ENCODE measurements around the gene COL15A1. TPM values are rescaled to one million over a fixed set of nuclear protein-coding genes. Genes with fewer than 3 reads are reported as not detected.

COL15A1 gene
- total RNA-seq, 1 experiment from 2014 or later = not detected

- no peak overlapping the region for H3K27ac Mint-ChIP-seq
- Histone ChIP-seq H3K4ac (ENCODE audit: low read depth, low read length) (no peak overlapping the region), H3K79me1 (ENCODE audit: insufficient read depth, low read depth, low read length, poor library complexity, severe bottlenecking) (no peaks in the 10 kb centered on the region), H3K56ac (ENCODE audit: insufficient read length, low read depth, low read length) (no peak overlapping the region), H2AK5ac (ENCODE audit: insufficient read length, low read length) (no peak overlapping the region), H2BK15ac (ENCODE audit: low read depth, low read length) (no peak overlapping the region), H3K9ac (ENCODE audit: extremely low read depth, insufficient read length, low read length) (no peak overlapping the region), H3K4me1 (ENCODE audit: insufficient read depth, low read length) (no peaks in the 10 kb centered on the region), H3K79me2 (ENCODE audit: insufficient read depth, low read length) (peaks cover 6% of the 10 kb centered on the region; the same call in 1 of the 2 replicates), H3K23me2 (ENCODE audit: insufficient read length, low read depth, low read length, poor library complexity, severe bottlenecking) (peaks cover 14% of the 10 kb centered on the region), H2AFZ (ENCODE audit: low read length) (no peak overlapping the region), H3T11ph (ENCODE audit: low read length) (no peak overlapping the region), H3K27me3 (ENCODE audit: insufficient read depth, low read length) (no peaks in the 10 kb centered on the region), H3K27ac (ENCODE audit: insufficient read length, low read depth, low read length) (no peak overlapping the region), H3K18ac (ENCODE audit: insufficient read length, low read depth, low read length) (no peak overlapping the region), H2BK12ac (ENCODE audit: insufficient read length, low read depth, low read length) (no peak overlapping the region), H3K23ac (ENCODE audit: insufficient read length, low read depth, low read length) (no peak overlapping the region), H3K14ac (ENCODE audit: insufficient read depth, low read length) (no peak overlapping the region), H3K9me3 (ENCODE audit: control insufficient read depth, low read depth, low read length) (no peaks in the 10 kb centered on the region), H2BK5ac (ENCODE audit: insufficient read length, low read length) (no peak overlapping the region), H4K20me1 (ENCODE audit: control insufficient read depth, insufficient read depth, insufficient read length) (no peaks in the 10 kb centered on the region), H2BK20ac (ENCODE audit: low read depth, low read length, poor library complexity, severe bottlenecking) (no peak overlapping the region), H3K4me2 (ENCODE audit: insufficient read depth, insufficient read length, low read length) (no peak overlapping the region), H2BK120ac (ENCODE audit: low read depth, low read length, poor library complexity, severe bottlenecking) (no peak overlapping the region), H4K8ac (replicated peaks; ENCODE audit: insufficient read length, low read depth, low read length) (no peak overlapping the region), H4K5ac (ENCODE audit: insufficient read length, low read depth, low read length) (no peak overlapping the region), H4K91ac (ENCODE audit: insufficient read length, low read depth, low read length) (no peak overlapping the region)
- no CpG with 5 or more reads among the region's 2 CpGs for WGBS (ENCODE audit: extremely low coverage, insufficient read length, low lambda C conversion rate)
- peaks cover 0 to 10% of the 10 kb centered on the region in 2 experiments; a peak in 2 of 5 replicates for H3K9me3 Mint-ChIP-seq
- DNase-seq = no peak
- H3K36me3 Mint-ChIP-seq (ENCODE audit: insufficient read depth in 1 of 3, low read depth in 3 of 3) = peaks cover 0 to 1% (median 0%) of the 10 kb centered on the region in 3 experiments; a peak in 1 of 7 replicates
- no peak overlapping the region for H3K4me3 Mint-ChIP-seq
- TF ChIP-seq CTCF (conservative IDR thresholded peaks at IDR 0.05) = no peak
- H3K4me1 Mint-ChIP-seq = peaks cover 24 to 29% of the 10 kb centered on the region in 2 experiments
- H3K27me3 Mint-ChIP-seq (ENCODE audit: low read depth) = peaks cover 22% of the 10 kb centered on the region
These were observed 158.1 kb downstream of the COL15A1 start for GRCh38 chr9:99101812-99102211.
